NCI-H1092 treated with DMSO at 0.1 percent for 48 hours (cell line): ENCODE data around the gene TAF4B.
"Not testable (repeated sequence)": the region's sequence is repeated elsewhere in the genome, so short reads cannot be mapped to it uniquely, and the experiment has no call there.

Experiments
- DNase-seq: peaks from one replicate; lab custom pipeline; 2025; lab: John Stamatoyannopoulos, UW

TAF4B gene

GRCh38 chr18:26238718-26239117 is 12.5 kb downstream of the TAF4B start:
- DNase-seq = not testable (repeated sequence)

- DNase-seq = not testable (repeated sequence)
Observed at GRCh38 chr18:26242392-26242791, 16.1 kb downstream of the TAF4B start.

GRCh38 chr18:26245434-26245833 is 19.2 kb downstream of the TAF4B start:
- DNase-seq = not testable (repeated sequence)

- DNase-seq = no peak
Observed at GRCh38 chr18:26252411-26252810, 26.2 kb downstream of the TAF4B start.

- DNase-seq = not testable (repeated sequence)
Observed at GRCh38 chr18:26254808-26255207, 28.6 kb downstream of the TAF4B start.

- no peak for DNase-seq
Observed at GRCh38 chr18:26255695-26256622, 29.7 kb downstream of the TAF4B start.

- DNase-seq = no peak
Observed at GRCh38 chr18:26258711-26259110, 32.5 kb downstream of the TAF4B start.

GRCh38 chr18:26259416-26259815 is 33.2 kb downstream of the TAF4B start:
- DNase-seq = not testable (repeated sequence)

GRCh38 chr18:26262156-26262555 is 35.9 kb downstream of the TAF4B start:
- DNase-seq = no peak

GRCh38 chr18:26267357-26267930 is 41.2 kb downstream of the TAF4B start:
- no peak for DNase-seq

GRCh38 chr18:26268454-26268853 is 42.2 kb downstream of the TAF4B start:
- DNase-seq = no peak

GRCh38 chr18:26271917-26272549 is 45.8 kb downstream of the TAF4B start:
- DNase-seq = no peak

GRCh38 chr18:26277374-26277773 is 51.1 kb downstream of the TAF4B start:
- no peak for DNase-seq

GRCh38 chr18:26279428-26279827 is 53.2 kb downstream of the TAF4B start:
- no peak for DNase-seq

GRCh38 chr18:26286008-26286407 is 59.8 kb downstream of the TAF4B start:
- no peak for DNase-seq

- DNase-seq = no peak
Observed at GRCh38 chr18:26287644-26288043, 61.4 kb downstream of the TAF4B start.

GRCh38 chr18:26290385-26290784 is 64.1 kb downstream of the TAF4B start:
- DNase-seq = no peak

GRCh38 chr18:26293982-26294381 is 67.7 kb downstream of the TAF4B start:
- no peak for DNase-seq

- no peak for DNase-seq
Observed at GRCh38 chr18:26298107-26298506, 71.9 kb downstream of the TAF4B start.

GRCh38 chr18:26301681-26302080 is 75.4 kb downstream of the TAF4B start:
- DNase-seq = no peak

GRCh38 chr18:26303222-26303621 is 77.0 kb downstream of the TAF4B start:
- not testable (repeated sequence) for DNase-seq

GRCh38 chr18:26304511-26304910 is 78.3 kb downstream of the TAF4B start:
- DNase-seq = no peak
